Measurements from ENCODE around the gene BRINP1. TPM values are rescaled to one million over a fixed set of nuclear protein-coding genes. Genes with fewer than 3 reads are reported as not detected.

BRINP1 gene
- total RNA-seq, 1 donor from 2014 or later: 0.79 TPM

DNA sequence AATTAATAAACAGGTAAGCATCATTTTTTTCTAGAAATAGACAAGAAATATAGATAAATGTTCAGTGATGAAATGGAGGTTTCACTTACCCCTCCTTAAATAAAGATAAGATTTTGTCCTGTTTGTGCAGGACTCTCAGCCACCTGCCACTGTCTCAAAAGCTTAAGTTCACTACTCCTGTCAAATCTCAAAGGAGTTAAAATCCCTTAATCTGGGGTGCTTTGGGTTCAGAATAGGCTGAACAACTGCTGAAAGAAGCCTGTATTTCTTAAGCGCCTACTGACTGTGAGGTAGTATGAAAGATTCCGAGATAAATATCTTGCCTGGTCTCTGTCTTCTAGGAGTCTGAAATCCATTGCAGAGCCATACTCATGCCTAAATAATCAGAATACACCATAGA lies 3.7 kb upstream of the BRINP1 start:
- TF ChIP-seq, protein P1, sequence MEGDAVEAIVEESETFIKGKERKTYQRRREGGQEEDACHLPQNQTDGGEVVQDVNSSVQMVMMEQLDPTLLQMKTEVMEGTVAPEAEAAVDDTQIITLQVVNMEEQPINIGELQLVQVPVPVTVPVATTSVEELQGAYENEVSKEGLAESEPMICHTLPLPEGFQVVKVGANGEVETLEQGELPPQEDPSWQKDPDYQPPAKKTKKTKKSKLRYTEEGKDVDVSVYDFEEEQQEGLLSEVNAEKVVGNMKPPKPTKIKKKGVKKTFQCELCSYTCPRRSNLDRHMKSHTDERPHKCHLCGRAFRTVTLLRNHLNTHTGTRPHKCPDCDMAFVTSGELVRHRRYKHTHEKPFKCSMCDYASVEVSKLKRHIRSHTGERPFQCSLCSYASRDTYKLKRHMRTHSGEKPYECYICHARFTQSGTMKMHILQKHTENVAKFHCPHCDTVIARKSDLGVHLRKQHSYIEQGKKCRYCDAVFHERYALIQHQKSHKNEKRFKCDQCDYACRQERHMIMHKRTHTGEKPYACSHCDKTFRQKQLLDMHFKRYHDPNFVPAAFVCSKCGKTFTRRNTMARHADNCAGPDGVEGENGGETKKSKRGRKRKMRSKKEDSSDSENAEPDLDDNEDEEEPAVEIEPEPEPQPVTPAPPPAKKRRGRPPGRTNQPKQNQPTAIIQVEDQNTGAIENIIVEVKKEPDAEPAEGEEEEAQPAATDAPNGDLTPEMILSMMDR (IDR thresholded peaks at IDR 0.05; ENCODE audit: unreplicated experiment): no peak

DNA sequence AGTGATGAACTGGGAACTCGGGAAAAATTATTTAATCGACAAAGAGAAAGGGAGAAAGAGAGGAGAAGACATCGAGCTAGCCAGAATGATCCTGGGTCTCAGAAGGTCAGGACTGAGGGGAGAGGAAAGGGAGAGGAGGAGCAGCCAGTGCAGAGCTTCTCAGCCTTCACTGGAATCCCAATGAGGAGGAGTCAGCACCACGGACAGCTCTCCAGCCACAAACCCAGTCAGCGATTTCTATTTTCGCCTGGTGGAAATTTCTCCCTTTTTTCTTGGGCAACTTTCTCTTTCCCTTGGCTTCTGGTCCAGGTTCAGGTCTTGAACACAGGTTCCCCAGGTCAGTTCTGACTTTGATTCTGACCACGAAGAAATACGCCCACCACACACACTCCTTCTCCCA lies 1.6 kb upstream of the BRINP1 start:
- Mint-ChIP-seq H3K27me3 (peaks cover 65% of the 10 kb centered on the region), H3K9me3 (ENCODE audit: low read depth) (no peaks in the 10 kb centered on the region), H3K27ac (no peak overlapping the region), H3K4me3 (ENCODE audit: low read depth) (no peak overlapping the region), H3K4me1 (ENCODE audit: low read depth) (peaks cover 9% of the 10 kb centered on the region), H3K36me3 (ENCODE audit: insufficient read depth) (no peaks in the 10 kb centered on the region)
- TF ChIP-seq, protein P1 (IDR thresholded peaks at IDR 0.05; ENCODE audit: unreplicated experiment): no peak
- DNase-seq (ENCODE audit: low spot score, unreplicated experiment): peak; percentile 70

More for the DNA sequence above, 3.7 kb upstream of the BRINP1 start:
- H3K9me3 Mint-ChIP-seq (ENCODE audit: low read depth): no peaks in the 10 kb centered on the region
- no peak for DNase-seq (ENCODE audit: low spot score, unreplicated experiment)
- peaks cover 9% of the 10 kb centered on the region for H3K4me1 Mint-ChIP-seq (ENCODE audit: low read depth)
- no peaks in the 10 kb centered on the region for H3K36me3 Mint-ChIP-seq (ENCODE audit: insufficient read depth)
- no peak overlapping the region for H3K27ac Mint-ChIP-seq
- no peak overlapping the region for H3K4me3 Mint-ChIP-seq (ENCODE audit: low read depth)
- peaks cover 50% of the 10 kb centered on the region for H3K27me3 Mint-ChIP-seq

DNA sequence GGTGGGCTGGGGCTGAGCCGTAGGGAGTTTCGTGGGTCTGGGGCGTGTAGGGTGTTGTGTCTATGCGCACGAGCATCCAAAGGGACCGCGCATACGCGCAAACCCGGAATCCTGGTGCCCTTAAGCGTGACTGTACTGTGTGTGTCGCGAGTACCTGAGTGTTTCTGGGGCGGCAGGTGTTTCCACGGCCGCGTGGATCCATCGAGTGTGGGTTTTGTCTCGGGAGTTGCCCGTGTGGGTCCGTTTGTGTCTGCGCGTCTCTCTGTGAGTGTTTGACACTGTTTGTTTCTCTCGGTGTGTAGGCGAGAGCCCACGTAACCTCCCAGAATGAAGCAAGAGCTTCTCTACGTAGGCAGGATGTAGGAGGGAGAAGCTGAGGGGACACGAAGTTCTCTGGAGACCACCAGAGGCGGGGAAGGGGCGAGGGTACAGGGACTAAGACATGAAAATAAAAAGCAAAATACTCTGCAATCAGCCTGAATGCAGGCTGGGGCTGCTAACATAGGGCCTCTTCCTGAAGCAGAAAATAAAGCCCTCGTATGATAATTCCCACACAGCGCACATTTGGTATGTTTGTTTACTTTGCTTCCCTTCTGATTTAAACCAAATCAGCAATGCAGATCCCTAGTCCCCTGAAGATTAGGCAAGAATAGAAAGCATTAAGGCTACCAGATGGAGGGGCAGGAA lies 588 bp upstream of the BRINP1 start:
- TF ChIP-seq, protein P1 (IDR thresholded peaks at IDR 0.05; ENCODE audit: unreplicated experiment): no peak
- peaks cover 68% of the 10 kb centered on the region for H3K27me3 Mint-ChIP-seq

DNA sequence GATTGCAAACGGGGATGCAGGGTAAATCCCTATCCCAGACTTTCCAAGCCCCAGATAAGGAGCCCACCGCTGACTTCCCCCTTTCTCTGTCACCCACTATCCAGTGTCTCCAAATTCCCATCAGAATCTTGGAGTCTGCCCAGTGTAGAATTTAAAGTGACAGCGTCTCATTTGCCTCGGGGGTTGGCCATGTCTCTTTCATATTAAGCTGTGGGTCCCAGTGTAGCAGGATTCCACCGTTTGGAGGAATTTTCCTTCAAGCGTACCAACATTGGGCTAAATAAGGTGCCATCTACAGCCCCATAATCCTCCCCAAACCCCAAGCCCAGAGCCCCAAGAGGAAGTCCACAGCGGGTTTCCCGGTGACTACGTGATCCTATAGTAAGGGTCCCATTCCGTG lies 1.1 kb downstream of the BRINP1 start:
- peaks cover 70% of the 10 kb centered on the region for H3K27me3 Mint-ChIP-seq

More for the DNA sequence above, 588 bp upstream of the BRINP1 start:
- Mint-ChIP-seq H3K4me1 (ENCODE audit: low read depth) (peaks cover 9% of the 10 kb centered on the region), H3K36me3 (ENCODE audit: insufficient read depth) (no peaks in the 10 kb centered on the region), H3K4me3 (ENCODE audit: low read depth) (peak overlapping the region; percentile 79), H3K27ac (no peak overlapping the region), H3K9me3 (ENCODE audit: low read depth) (no peaks in the 10 kb centered on the region)
- DNase-seq (ENCODE audit: low spot score, unreplicated experiment): no peak

DNA sequence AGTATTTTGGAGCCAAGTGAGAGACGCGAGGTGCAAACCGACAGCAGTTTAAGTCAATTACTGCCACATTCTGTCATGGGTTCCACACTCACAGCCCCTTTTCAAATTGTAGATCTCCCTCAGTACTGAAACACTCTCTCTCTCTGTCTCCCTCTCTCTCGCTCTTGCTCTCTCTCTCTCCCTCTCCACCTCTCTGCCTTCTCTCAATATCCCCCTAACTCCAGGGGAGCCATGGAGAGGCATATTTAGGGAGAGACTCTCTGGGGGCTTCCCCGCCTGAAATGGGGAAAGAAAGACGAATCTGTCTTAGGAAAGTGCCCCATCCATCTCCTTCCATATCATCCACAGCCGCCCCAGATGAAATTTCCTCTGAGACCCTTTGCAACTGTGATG lies 1.6 kb downstream of the BRINP1 start:
- no peak for DNase-seq (ENCODE audit: low spot score, unreplicated experiment)
- Mint-ChIP-seq H3K36me3 (ENCODE audit: insufficient read depth) (no peaks in the 10 kb centered on the region), H3K4me3 (ENCODE audit: low read depth) (no peak overlapping the region), H3K27me3 (peaks cover 70% of the 10 kb centered on the region), H3K9me3 (ENCODE audit: low read depth) (no peaks in the 10 kb centered on the region), H3K4me1 (ENCODE audit: low read depth) (peaks cover 9% of the 10 kb centered on the region), H3K27ac (no peak overlapping the region)
- TF ChIP-seq, protein P1 (IDR thresholded peaks at IDR 0.05; ENCODE audit: unreplicated experiment): no peak

More for the DNA sequence above, 1.1 kb downstream of the BRINP1 start:
- H3K36me3 Mint-ChIP-seq (ENCODE audit: insufficient read depth): no peaks in the 10 kb centered on the region
- H3K27ac Mint-ChIP-seq: no peak overlapping the region
- peaks cover 9% of the 10 kb centered on the region for H3K4me1 Mint-ChIP-seq (ENCODE audit: low read depth)
- TF ChIP-seq, protein P1 (IDR thresholded peaks at IDR 0.05; ENCODE audit: unreplicated experiment): no peak
- DNase-seq (ENCODE audit: low spot score, unreplicated experiment): no peak
- H3K4me3 Mint-ChIP-seq (ENCODE audit: low read depth): peak overlapping the region; percentile 79
- H3K9me3 Mint-ChIP-seq (ENCODE audit: low read depth): no peaks in the 10 kb centered on the region

All from progenitor cell of endocrine pancreas (in vitro differentiated cells).